GM18517 (cell line): ENCODE data around the gene PHIP.

ENCODE experiments used
- ATAC-seq: cut with Tn5 transposase; IDR thresholded peaks from one replicate; pipeline ENCODE4 v1.9.1; 2021; ENCODE audit warnings: mild to moderate bottlenecking, moderate library complexity; ENCODE audit not compliant: unreplicated experiment

Gene PHIP

GRCh38 chr6:79071547-79071946, 6.5 kb downstream of the PHIP start:
- ATAC-seq: no peak

GRCh38 chr6:79070206-79070825, 7.7 kb downstream of the PHIP start:
- peak; percentile 86 for ATAC-seq

GRCh38 chr6:79066828-79067227, 11.2 kb downstream of the PHIP start:
- no peak for ATAC-seq

- ATAC-seq: no peak
Measured at GRCh38 chr6:79066330-79066729, 11.7 kb downstream of the PHIP start.

GRCh38 chr6:79065232-79065631, 12.8 kb downstream of the PHIP start:
- ATAC-seq: no peak

GRCh38 chr6:79064635-79065034, 13.4 kb downstream of the PHIP start:
- no peak for ATAC-seq

- no peak for ATAC-seq
Measured at GRCh38 chr6:79062708-79063107, 15.3 kb downstream of the PHIP start.

- no peak for ATAC-seq
Measured at GRCh38 chr6:79057746-79058145, 20.3 kb downstream of the PHIP start.

- no peak for ATAC-seq
Measured at GRCh38 chr6:79056226-79056625, 21.8 kb downstream of the PHIP start.

GRCh38 chr6:79048611-79049010, 29.4 kb downstream of the PHIP start:
- no peak for ATAC-seq

GRCh38 chr6:79047072-79047471, 31.0 kb downstream of the PHIP start:
- ATAC-seq: no peak

GRCh38 chr6:79045966-79046365, 32.1 kb downstream of the PHIP start:
- no peak for ATAC-seq

GRCh38 chr6:79042799-79043126, 35.3 kb downstream of the PHIP start:
- no peak for ATAC-seq

- peak; percentile 81 for ATAC-seq
Measured at GRCh38 chr6:79042088-79042798, 35.8 kb downstream of the PHIP start.

GRCh38 chr6:79040083-79040482, 38.0 kb downstream of the PHIP start:
- peak; percentile 65 for ATAC-seq

- no peak for ATAC-seq
Measured at GRCh38 chr6:79038061-79038460, 40.0 kb downstream of the PHIP start.

GRCh38 chr6:79034865-79035264, 43.2 kb downstream of the PHIP start:
- peak; percentile 63 for ATAC-seq

- no peak for ATAC-seq
Measured at GRCh38 chr6:79033279-79033678, 44.8 kb downstream of the PHIP start.

GRCh38 chr6:79031821-79032590, 46.0 kb downstream of the PHIP start:
- no peak for ATAC-seq

- ATAC-seq: no peak
Measured at GRCh38 chr6:79030511-79030910, 47.5 kb downstream of the PHIP start.

- no peak for ATAC-seq
Measured at GRCh38 chr6:79030023-79030422, 48.0 kb downstream of the PHIP start.

GRCh38 chr6:79028641-79029314, 49.3 kb downstream of the PHIP start:
- no peak for ATAC-seq
